Measurements from ENCODE around the gene WNT7A. TPM values are rescaled to one million over a fixed set of nuclear protein-coding genes. Genes with fewer than 3 reads are reported as not detected.

Gene WNT7A
- total RNA-seq, 1 donor from 2014 or later: 10.3 TPM

DNA sequence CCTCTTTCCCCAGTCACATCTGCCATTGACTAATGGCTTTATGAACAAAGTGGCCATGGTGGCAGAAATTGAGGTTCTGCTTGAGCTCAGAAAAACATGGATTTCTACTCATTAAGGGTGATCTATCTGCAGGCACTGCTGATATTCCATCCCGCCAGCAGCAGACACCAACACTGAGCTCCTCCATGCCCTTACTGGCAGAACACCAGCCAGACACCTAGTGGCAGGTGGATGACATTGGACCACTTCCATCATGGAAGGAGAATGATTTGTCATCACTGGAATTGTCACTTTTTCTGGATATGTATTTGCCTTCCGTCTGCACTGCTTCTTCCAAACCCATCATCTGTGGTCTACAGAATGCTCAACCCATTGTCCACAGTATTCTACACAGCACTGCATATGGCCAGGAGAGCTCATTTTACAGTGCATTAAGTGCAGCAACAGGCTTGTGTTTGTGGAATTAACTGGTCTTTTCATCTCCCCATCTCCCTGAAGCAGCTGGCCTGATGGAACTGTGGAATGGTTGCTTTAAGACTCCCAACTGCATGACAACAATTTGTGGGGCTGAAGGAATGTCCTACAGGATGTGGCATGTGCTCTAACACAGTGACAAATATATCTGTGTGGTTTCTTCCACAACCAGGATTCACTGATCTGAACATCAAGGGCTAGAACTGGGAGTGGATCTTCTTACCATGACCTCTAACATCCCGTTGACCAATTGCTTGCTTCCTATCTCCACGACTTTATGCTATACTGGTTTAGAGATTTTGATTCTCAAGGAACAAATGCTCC, 103.4 kb downstream of the WNT7A start:
- TF ChIP-seq, protein P1, sequence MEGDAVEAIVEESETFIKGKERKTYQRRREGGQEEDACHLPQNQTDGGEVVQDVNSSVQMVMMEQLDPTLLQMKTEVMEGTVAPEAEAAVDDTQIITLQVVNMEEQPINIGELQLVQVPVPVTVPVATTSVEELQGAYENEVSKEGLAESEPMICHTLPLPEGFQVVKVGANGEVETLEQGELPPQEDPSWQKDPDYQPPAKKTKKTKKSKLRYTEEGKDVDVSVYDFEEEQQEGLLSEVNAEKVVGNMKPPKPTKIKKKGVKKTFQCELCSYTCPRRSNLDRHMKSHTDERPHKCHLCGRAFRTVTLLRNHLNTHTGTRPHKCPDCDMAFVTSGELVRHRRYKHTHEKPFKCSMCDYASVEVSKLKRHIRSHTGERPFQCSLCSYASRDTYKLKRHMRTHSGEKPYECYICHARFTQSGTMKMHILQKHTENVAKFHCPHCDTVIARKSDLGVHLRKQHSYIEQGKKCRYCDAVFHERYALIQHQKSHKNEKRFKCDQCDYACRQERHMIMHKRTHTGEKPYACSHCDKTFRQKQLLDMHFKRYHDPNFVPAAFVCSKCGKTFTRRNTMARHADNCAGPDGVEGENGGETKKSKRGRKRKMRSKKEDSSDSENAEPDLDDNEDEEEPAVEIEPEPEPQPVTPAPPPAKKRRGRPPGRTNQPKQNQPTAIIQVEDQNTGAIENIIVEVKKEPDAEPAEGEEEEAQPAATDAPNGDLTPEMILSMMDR (conservative IDR thresholded peaks at IDR 0.05; ENCODE audit: low read depth, low read length): peak; percentile 12
- H3K4me3 ChIP-seq (ENCODE audit: low read depth, low read length): no peak overlapping the region
- no peak for DNase-seq (ENCODE audit: low read depth)

DNA sequence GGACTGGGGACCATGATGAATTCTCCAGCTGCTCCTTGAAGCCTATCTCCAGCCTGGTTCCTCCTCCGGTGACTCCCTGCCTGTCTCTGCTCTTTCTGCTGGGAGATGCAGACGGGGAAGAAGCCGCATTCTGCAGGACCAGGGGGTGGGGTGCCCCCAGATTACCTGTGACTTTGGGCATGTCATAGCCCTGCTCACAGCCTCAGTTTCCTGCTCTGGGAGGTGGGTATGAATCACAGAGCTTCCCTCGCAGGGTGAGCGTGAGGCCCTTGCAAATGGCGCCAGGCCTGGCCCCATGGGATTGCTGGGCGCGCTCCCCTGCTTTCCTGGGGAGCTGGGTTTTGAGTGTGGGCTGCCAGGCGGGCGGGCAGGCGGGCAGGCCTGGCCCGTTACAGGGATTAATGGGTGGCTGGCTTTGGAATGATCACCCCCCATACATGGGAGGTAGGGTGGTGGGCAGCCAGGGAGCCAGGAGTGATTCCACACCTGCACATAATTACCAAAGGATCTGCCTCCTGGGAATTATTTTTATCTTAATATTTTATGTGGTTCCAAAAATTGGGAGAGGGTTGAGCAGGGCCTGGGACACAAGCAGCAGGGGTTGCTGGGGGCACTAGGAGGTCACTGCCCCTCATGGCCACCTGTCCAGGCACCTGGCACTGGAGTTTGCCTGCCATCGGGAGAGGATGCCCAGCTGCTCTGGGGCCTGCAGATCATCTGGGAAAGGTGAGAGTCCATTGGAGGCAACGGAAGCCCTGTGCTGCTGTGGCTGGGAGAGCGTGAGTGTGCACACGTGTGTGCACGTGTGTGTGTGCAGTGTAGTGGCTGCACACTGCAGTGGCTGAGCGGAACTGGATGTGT, 106.8 kb downstream of the WNT7A start:
- no peak overlapping the region for H3K4me3 ChIP-seq (ENCODE audit: low read depth, low read length)
- TF ChIP-seq, protein P1 (conservative IDR thresholded peaks at IDR 0.05; ENCODE audit: low read depth, low read length): no peak
- no peak for DNase-seq (ENCODE audit: low read depth)

- TF ChIP-seq, protein P1 (conservative IDR thresholded peaks at IDR 0.05; ENCODE audit: low read depth, low read length): no peak
- no peak for DNase-seq (ENCODE audit: low read depth)
- H3K4me3 ChIP-seq (ENCODE audit: low read depth, low read length): no peak overlapping the region
These were observed 107.5 kb downstream of the WNT7A start for GRCh38 chr3:13772321-13772745.

DNA sequence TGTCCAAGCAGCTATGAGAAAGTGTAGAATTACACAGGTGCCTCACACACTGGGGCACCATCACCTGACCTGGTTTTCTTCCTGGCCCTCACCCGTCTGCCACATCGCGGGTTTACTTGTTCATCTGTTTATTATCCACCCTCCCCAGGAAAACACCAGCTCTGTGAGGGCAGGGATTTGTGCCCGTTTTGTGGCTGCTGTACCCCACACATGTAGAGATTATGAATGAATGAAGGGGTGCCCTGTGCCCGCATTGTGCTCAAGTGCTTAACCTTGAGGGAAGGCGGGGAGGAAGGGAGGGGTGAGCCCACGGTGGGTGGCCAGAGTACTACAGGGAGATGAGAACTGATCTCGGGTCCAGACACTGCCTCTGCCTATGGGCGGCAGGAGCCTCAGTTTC, 108.4 kb downstream of the WNT7A start:
- TF ChIP-seq, protein P1 (conservative IDR thresholded peaks at IDR 0.05; ENCODE audit: low read depth, low read length): no peak
- H3K4me3 ChIP-seq (ENCODE audit: low read depth, low read length): no peak overlapping the region
- DNase-seq (ENCODE audit: low read depth): no peak

GRCh38 chr3:13770170-13771169, 109.4 kb downstream of the WNT7A start:
- no peak overlapping the region for H3K4me3 ChIP-seq (ENCODE audit: low read depth, low read length)
- DNase-seq (ENCODE audit: low read depth): no peak
- TF ChIP-seq, protein P1 (conservative IDR thresholded peaks at IDR 0.05; ENCODE audit: low read depth, low read length): no peak

DNA sequence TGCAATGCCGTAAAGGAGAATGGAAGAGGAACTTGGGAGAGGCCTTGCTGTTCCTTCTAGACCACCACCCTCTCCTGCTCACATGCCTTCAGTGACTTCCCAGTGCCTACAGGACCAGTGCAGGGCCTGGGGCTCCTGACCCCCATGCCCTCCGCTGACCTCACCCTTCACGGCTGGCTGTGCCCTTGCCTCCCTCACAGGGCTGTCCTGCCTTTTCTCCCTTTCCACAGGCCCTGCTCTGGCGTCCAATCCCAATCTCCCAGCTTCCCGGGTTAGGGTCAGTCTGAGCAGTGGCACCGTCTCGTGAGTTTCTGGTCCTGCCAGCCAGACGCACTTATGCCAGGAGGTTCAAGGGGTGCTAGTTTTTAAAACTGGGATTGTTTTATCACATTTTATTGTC, 110.4 kb downstream of the WNT7A start:
- no peak for DNase-seq (ENCODE audit: low read depth)
- TF ChIP-seq, protein P1 (conservative IDR thresholded peaks at IDR 0.05; ENCODE audit: low read depth, low read length): no peak
- no peak overlapping the region for H3K4me3 ChIP-seq (ENCODE audit: low read depth, low read length)

Measured in epithelial cell of proximal tubule (primary cell).